NCI-H2171 treated with DMSO at 0.1 percent for 48 hours (cell line): Measurements from ENCODE around the gene FOXP1.

Experiments used
- DNase-seq: peaks from one replicate; lab custom pipeline; 2025; lab: John Stamatoyannopoulos, UW

FOXP1 gene

GRCh38 chr3:71586810-71587242, 3.3 kb upstream of the FOXP1 start:
- no peak for DNase-seq

GRCh38 chr3:71585887-71586809, 2.6 kb upstream of the FOXP1 start:
- DNase-seq, result peak; percentile 32

GRCh38 chr3:71585131-71585530, 1.6 kb upstream of the FOXP1 start:
- no peak for DNase-seq

- DNase-seq, result no peak
Observed at GRCh38 chr3:71584394-71585011, 975 bp upstream of the FOXP1 start.

GRCh38 chr3:71582612-71583565, 639 bp downstream of the FOXP1 start:
- DNase-seq, result peak; percentile 46

- DNase-seq, result peak; percentile 55
Observed at GRCh38 chr3:71582036-71582611, 1.4 kb downstream of the FOXP1 start.

GRCh38 chr3:71581457-71582035, 2.0 kb downstream of the FOXP1 start:
- no peak for DNase-seq

GRCh38 chr3:71580636-71581456, 2.7 kb downstream of the FOXP1 start:
- DNase-seq, result no peak

- DNase-seq, result peak; percentile 64
Observed at GRCh38 chr3:71579935-71580406, 3.6 kb downstream of the FOXP1 start.

- no peak for DNase-seq
Observed at GRCh38 chr3:71579326-71579934, 4.1 kb downstream of the FOXP1 start.

- no peak for DNase-seq
Observed at GRCh38 chr3:71578054-71578751, 5.3 kb downstream of the FOXP1 start.

GRCh38 chr3:71577011-71577410, 6.5 kb downstream of the FOXP1 start:
- no peak for DNase-seq

- DNase-seq, result no peak
Observed at GRCh38 chr3:71575433-71575832, 8.1 kb downstream of the FOXP1 start.

GRCh38 chr3:71573181-71573580, 10.3 kb downstream of the FOXP1 start:
- no peak for DNase-seq

GRCh38 chr3:71570546-71570945, 13.0 kb downstream of the FOXP1 start:
- DNase-seq, result no peak

GRCh38 chr3:71568207-71568606, 15.3 kb downstream of the FOXP1 start:
- DNase-seq, result no peak

- no peak for DNase-seq
Observed at GRCh38 chr3:71566776-71567175, 16.8 kb downstream of the FOXP1 start.

- DNase-seq, result peak; percentile 2
Observed at GRCh38 chr3:71565976-71566375, 17.6 kb downstream of the FOXP1 start.

GRCh38 chr3:71565316-71565715, 18.2 kb downstream of the FOXP1 start:
- DNase-seq, result peak; percentile 20
